SIG-M5 (cell line): ENCODE results near the gene ABCB1.

Source experiments
- DNase-seq: peaks from one replicate; lab custom pipeline; 2025; lab: John Stamatoyannopoulos, UW

ABCB1 gene

DNA sequence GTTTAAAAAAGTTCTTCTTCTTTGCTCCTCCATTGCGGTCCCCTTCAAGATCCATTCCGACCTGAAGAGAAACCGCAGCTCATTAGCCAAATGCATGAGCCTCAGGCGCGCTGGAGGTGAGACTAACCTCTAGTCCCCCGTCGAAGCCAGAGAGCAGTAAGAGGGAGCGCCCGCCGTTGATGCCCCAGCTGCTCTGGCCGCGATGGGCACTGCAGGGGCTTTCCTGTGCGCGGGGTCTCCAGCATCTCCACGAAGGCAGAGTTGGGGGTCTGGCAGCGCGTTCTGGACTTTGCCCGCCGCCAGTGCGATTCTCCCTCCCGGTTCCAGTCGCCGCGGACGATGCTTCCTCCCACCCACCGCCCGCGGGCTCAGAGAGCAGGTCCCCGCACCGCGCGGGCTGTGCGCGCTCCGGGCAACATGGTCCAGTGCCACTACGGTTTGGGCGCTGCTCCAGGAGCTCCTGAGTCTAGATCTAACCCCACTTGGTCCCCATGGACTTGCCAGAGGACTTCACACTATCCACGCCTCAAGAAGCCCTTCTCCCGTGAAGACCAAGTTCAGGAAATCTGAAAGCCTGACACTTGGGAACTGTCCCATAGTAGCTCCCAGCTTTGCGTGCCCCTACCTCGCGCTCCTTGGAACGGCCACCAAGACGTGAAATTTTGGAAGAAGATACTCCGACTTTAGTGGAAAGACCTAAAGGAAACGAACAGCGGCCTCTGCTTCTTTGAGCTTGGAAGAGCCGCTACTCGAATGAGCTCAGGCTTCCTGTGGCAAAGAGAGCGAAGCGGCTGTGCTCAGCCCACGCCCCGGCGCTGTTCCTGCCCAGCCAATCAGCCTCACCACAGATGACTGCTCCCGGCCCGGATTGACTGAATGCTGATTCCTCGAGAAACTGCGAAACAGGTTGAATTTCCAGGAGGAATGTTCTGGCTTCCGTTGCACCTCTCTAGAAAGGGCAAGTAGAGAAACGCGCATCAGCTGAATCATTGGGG, at the start of gene ABCB1:
Gene ABCB1, minus strand, starts transcription at position 755 of the 995 bp plus-strand sequence. Its CDS starts 700 bp downstream, at position 55.
- no peak for DNase-seq

DNA sequence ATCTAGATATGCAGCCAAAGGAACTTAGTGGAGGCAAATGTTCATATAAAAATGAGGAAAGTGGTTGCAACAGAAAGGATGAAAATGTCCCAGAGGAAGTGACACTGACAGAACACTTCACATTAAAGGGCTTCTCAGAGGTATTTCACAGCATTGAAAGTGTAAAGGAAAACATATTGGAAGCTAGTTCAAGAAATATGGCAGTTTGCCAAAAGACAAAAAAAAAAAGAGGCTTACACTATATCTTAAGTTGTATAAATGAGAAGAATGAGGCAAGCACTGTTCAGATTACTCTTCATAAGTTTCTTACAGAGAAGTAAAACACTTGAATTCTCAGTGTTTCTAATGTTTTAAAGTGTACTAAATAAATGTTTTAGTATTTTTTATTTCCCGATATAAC, 47.6 kb upstream of the ABCB1 start:
- no peak for DNase-seq

DNA sequence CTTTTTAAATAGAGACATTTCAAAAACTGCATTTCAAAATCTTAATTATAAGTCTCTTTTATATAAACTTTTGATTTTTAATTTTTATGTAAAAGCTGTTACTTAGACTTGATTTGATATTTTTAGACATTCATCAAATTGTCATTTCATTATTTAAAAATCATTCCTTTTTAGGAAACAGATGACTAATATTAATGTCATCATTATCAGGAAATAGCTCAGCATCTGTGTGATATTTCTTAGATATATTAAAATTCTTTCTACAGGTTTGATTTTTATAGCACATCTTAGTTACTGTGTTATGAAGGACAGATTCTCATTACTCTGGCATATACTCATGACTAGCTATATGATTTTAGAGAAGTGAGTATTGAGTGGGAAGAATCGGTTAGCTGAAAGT, 44.8 kb upstream of the ABCB1 start:
- DNase-seq: no peak

DNA sequence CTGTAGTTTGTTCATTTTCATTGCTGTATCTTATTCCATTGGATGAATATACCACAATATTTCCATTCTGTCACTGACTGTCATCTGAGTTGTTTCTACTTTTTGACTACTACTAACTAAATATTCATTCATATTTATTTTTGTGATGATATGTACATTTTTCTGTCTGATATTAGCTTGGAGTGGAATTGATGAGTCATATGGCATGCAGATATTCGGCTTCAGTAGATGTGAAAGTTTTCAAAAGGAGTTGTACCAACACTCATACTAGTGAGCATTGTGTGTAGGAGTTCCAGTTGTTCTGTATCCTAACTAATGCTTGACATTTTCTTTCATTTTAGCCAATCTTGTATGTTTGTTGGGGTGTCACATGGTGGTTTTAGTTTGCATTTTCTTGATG, 35.2 kb upstream of the ABCB1 start:
- no peak for DNase-seq

DNA sequence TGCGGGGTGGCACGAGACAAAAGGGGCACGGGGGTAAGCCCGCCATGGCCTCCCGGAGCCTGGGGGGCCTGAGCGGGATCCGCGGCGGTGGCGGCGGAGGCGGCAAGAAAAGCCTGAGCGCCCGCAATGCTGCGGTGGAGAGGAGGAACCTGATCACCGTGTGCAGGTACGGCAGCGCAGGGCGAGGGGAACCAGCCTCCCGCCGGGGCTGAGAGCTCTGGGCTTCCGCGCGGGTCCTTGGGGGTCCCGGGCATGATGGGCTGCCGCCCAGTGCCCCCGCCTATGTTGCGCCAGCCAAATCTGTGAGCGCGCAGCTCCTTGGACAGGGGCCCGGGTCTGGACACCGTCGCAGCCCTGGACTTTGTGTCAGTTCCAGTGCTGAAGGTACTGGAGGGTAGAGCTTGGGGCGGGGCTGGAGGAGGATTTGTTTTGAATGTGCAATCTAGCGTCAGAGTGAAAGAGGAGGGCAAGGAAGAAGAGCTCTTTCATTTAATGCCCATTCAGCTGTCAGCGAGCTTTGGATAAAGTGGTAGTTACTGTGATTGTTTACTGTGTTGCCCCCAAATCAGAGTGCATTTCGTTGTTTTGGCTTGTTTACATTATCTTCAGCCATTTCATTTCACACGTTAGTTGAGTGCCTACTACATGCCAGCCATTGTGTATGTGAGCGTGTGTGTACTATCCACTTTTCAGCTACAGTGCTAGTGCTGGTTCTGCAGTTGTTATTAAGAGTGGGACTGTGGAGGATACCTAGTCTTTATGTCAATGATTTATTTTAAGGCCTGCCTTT, 28.3 kb upstream of the ABCB1 start:
- DNase-seq: no peak

DNA sequence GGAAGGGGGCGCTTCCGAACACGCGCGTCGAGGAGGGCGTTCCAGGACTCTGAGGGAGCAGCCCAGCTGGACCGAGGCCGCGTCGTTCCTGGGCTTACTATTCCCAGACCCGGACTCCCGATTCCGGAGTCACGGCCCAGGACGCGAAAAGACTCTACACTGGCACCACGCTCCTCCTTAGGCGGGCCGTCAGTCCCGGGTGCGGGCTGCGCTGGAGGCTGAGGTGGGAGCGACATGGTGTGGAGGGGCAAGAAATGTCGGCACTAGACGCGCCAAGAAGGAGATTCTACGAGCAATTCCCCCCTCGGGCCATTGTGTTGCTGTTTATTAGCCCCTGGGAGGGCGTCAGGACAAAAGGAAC, 26.9 kb upstream of the ABCB1 start:
- DNase-seq: no peak

DNA sequence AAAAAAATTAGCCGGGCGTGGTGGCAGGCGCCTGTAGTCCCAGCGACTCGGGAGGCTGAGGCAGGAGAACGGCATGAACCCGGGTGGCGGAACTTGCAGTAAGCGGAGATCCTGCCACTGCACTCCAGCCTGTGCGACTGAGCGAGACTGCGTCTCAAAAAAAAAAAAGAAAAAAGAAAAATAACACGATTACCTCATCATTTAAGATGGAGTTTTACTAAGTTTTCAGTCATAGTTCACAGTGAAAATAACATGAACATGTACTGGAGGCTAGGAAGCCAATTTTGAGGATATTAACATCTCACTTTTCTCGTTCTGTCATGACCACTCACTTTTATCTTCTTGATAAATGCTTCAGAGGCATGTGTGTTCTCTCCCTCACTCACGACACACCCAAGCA, 24.4 kb upstream of the ABCB1 start:
- DNase-seq: no peak

DNA sequence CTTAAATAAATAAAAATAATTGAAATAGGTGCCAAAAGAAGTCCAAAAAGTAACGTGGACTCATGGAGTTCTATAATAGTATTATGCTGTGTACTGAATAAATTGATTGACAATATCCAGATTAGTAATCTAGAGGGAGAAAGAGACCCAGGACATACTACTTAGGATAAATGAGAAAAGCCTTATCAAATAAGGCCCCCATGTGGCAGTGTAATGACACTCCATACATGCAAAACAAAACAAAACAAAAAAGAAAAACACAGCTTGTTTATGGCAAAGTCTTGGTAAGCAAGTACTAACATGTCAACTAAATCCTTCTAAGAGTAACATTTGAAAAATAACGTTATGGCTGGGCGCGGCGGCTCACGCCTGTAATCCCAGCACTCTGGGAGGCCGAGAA, 23.9 kb upstream of the ABCB1 start:
- no peak for DNase-seq

DNA sequence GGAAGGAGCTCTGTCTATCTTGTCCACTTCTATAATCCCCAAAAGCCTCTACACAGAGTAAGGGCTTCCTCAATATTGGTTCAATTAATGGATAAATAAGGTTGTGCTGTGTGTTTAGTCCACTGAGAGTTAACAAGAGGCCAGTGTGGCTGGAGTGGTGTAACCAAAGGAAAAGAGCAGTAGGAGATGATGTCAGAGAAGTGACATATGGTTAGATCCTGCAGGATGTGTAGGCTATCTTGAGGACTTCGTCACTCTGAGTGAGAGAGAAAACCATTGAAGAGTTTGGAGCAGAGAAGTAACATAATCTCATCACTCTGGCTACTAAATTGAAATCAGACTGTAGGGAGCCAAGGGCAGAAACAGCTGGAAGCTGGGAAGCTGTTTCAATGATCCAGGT, 14.5 kb upstream of the ABCB1 start:
- DNase-seq: no peak

DNA sequence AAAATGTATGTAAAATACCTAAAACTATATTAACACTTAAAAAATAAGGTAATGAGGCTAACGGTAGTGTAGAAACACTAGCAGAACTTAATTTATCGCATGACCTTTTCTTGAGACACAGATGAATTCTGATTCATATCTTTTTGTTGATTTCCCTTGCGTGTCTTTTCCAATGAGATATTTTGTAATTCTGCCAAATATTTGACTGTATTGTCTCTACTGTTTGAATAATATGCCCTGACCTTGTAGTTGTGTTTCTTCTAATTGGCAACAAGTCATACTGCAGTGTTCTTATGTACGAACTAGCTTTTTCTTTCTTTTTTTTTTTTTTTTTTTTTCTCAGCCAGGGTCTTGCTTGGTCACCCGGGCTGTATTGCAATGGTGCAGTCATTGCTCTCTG, 9.2 kb upstream of the ABCB1 start:
- DNase-seq: no peak

DNA sequence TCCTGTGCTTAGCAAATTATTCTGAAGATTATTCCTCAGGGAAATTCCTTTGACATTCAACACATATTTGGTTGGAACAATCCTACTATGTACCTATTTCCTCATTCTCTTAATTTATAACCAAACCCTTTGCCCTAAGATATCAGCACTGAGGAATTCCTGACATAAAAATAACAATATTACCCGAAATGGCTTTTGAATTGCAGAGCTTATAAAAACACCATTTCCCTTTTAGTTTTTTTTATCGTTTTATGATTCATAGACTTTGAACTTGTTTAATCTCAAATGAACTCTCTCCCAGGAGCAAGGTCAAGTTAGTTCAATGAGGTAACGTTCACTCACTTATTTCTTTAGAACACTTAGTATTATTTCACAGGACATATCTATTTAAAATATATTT, 7.7 kb upstream of the ABCB1 start:
- DNase-seq: no peak

DNA sequence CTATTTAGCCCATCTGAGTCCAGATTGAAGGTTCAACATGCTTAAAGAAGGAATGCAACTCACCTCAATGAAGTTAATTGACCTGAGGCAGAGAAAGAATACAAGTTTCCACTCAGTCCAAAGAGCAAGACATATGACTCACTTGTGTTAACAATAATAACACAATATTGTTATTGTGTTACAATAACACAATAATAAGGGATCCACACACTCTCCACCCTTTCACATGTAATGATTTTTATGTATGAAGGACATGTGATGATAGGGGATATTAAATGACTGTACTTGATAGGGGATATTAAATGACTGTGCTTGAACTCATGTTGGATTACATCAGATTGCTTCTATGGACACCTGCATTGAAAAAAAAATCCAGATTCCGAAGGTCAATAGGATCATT, 3.6 kb upstream of the ABCB1 start:
- no peak for DNase-seq

DNA sequence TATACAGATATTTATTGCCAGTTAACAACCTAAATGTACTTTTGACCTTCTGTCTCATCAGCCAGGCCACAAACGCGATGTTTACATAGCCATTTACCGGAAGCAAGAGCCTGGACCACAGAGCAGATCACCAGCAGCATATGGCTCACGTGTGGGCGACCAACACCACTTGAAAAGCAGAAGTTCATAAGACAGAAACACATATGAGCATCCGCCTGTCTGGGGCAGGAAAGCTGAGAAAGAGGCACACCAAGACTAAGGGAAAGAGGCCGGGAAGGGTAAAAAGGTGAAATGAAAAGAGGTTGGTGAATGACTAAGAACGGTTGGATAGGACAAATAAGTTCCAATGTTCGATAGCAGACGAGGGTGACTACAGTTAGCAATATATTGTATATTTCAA, 1.3 kb downstream of the ABCB1 start:
- no peak for DNase-seq

DNA sequence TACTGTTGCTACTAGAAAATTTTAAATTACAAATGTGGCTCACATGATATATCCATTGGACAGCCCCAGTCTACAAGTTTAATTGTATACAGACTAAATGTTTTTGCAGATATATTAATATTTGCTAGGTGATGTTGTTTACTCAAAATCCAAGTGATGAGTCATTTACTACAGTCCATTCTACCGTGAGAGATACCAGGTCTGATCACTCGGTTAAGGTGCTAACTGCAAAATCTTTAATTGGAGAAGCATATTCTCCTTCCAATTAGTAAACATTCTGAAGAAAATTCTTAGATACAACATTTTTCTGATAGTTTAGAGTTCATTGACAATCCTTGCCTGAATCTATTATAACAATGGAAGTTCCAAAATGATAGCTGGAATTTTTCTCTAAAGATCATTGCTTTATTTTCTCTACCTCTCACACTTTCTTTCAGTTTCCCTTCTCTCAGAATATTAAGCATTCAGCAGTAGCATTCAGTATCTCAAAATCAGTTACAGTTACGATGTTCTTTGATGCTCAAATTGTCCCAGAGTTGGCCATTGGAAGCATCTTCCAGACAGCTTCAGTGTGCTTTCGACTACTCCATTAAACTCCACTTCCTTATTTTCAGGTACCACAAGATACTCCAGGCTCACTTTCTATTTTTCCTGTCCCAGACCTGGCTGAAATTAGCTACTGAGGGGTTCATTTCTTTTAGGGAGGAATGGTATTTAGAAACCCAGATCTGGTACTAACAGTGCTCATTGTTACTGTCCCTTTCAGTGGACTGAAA, 2.3 kb downstream of the ABCB1 start:
- DNase-seq: no peak

DNA sequence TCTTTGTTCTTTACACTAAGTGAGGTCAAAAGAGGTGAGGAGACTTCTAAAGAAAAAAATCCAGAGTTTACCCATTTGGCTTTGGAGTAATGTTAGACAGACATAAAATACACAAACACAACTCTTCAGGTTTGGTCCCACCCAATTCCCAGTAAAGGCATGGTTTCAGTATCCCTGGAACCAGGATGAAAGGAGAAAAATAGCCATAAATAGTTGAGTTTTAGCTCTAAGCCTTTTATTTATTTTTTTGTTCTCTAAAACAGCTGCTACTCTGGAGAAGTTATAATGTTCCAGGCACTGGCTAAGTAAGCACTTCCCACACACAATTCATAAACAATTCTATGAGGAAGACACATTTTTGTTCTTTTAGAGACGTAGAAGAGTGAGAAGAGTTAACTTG, 4.0 kb downstream of the ABCB1 start:
- DNase-seq: no peak

DNA sequence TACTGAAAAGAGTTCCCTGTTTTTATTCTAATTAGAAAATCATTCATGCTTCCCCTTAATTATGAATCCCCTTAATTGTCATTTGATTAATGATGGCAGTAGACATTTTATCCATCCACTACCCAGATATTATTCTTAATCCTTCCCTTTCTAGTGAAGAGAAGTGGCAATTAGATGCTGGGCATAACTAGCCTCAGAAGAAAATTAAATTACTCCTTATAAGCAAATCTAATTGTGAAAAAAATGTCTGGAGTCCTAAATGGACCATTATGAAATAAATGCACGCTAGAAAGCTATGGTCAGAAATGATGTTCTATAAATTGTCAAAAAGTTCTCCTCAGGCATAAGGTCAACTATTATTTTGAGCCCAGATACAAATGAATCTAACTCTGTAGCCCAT, 4.5 kb downstream of the ABCB1 start:
- DNase-seq: no peak

DNA sequence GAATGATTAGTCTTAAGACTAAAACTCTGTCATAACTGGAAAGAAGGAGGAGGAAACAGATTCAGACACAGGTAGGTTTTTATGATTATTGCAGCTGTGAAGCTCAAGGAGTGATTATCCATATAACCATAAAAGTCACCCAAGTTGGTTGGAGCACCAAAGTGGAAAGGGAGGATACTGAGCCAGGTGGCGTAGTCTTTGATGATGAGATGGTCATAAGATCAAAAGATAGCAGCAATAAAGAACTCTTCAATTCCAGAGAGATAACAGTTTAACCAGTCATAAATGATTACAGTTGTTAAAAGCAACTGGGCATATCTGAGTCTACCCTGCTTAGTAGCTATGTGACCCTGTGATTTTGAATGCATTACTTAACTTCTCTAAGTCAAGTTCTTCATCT, 8.4 kb downstream of the ABCB1 start:
- no peak for DNase-seq

DNA sequence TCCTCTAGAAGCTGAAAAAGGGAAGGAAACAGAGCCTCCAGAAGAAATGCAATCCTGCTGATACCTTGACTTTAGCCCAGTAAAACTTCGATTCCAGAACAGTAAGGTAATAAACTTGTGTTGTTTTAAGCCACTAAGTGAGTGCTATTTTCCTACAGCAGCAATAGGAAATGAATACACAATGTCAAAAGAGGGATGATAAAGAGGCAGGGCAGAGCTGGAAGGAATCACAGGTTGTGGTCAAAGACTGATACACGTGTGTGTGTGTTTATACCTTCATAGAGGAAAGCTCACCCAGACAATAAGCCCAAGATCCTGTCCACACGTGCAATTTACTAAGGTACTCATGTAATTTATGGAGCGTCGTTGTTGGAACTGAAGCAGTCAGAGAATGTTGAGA, 9.5 kb downstream of the ABCB1 start:
- DNase-seq: no peak

DNA sequence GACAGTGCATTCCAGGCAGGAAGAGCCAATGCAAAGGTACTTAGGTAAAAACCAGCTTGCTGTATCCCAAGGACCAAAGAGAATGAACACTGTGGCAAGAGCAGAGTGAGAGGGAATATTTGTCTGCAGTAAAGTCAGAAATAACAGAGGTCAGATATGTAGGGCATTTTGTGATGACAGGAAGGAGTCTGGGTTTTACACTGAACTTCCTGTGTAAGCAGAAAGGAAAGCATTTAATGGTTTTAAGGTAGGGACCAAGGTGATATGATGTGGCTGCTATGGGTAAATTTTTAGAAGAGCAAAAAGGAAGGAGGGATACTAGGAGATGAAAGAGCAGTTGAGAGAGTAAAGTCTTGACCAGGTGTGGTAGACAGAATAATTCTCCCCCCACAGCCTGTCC, 10.1 kb downstream of the ABCB1 start:
- DNase-seq: no peak

DNA sequence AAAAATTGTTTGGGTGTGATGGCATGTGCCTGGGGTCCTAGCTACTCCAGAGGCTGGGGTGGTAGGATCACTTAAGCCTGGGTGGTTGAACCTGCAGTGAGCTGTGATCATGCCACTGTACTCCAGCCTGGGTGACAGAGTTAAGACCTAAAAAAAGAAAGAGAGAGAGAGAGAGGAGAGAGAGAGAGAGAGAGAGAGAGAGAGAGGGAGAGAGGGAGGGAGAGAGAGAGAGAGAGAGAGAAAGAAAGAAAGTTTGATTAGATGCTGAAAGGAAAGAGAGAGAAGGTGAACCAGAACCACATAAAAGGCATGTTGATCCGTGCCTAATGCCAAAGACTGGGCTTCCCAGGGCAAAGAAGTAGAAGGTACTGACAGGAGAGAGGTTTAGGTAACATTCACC, 11.1 kb downstream of the ABCB1 start:
- no peak for DNase-seq

DNA sequence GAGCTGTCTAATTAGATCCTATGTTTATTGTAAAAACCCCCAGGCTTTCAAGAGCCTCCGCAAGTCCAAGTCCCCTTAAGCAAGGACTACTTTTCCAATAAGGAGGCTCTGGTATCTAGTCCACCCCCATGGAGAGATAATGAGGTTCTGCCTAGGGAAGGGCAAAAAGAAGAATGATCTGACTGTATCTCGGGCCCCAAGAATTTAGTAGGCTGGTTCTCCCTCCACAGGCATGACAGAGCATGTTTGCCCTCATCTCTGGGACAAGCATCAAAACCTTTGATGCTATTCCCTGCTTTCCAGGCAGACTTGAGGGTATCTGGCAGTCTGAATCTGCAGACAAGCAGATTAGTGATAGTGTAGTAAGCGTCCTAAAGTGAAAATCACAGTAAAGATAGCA, 19.0 kb downstream of the ABCB1 start:
- DNase-seq: no peak

DNA sequence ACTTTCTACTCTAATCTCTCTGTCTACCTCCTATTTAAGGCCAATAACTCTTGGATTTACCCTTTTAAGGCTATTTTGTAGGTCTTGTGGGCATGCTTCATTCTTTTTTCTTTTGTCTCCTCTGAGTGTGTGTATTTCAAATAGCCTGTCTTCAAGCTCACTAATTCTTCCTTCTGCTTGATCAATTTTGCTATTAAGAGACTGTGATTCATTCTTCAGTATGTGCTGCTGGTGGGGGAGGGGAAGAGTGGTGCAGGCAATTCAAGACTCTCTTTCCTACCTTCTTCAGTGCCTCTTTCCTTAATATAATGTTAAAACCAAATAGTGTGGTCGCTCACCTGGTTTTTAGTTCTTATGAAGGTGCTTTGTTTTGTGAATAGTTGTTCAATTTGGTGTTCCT, 20.0 kb downstream of the ABCB1 start:
- DNase-seq: no peak

DNA sequence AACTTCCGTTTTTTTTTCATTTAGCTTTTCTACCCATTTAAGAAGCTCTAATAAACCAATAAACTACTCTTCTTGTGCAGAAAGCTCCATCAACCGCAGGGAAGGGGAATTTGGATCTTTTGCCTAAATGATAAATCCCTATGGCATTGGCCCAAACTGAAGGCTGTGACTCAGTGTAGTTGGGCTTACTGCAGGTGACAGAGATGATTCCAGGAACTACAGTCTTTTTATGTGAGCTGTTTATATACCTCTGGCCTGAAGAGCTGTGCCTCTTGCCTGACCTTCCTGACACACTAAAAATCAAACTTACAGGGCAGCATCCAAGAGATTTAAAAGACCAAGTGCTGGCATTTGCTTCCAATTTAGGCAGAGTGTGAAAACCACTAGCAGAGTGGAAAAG, 25.2 kb downstream of the ABCB1 start:
- no peak for DNase-seq
